Measurements from ENCODE around the gene NECAB2.
A peak's percentile ranks its signal among the peaks of the same experiment; 100 is the strongest.

Gene NECAB2

DNA sequence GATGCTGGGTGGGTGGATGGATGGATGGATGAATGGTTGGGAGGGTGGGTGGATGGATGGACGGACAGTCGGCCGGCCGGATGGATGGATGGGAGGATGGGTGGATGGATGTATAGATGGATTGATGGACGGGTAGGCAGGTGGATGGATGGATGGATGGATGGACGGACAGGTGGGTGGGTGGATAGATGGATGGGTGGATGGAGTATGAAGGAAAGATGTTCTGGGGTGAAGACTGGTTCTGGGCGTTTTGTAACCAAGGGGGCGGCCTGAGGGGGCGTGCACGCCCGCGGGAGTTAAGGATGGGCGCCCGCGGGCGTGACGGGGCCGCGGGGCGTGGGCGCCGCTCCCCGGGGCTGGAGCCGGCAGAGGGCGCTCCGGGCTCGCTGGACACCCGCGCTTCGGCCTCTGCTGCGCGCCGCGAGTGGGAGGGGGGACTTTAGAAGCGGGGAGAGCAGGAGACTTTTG, at the start of gene NECAB2:
Gene NECAB2, plus strand, starts transcription at position 407 of the 468 bp plus-strand sequence. CDS start 405 bp downstream, outside the sequence.
- DNase-seq (ENCODE audit: low read depth in 2 of 2, low spot score in 1 of 2) = no peak

DNA sequence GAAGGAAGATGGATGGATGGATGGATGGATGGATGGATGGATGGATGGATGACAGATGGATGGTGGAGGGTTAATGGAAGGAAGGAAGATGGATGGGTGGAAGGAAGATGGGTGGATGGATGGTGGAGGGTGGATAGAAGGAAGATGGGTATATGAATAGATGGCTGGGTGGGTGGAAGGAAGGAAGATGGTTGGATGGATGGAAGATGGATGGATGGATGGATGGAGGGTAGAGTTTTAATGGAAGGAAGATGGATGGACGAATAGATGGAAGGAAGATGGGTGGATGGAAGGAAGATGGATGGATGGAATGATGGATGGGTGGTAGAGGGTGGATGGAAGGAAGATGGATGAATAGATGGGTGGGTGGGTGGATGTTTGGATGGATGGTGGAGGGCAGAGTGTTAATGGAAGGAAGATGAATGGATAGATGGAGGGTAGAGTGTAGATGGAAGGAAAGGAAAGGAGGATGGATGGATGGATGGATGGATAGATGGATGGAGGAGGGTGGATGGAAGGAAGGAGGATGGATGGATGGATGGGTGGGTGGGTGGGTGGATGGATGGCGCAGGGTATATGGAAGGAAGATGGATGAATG, 47.1 kb upstream of the NECAB2 start:
- no peak for DNase-seq (ENCODE audit: low read depth in 2 of 2, low spot score in 1 of 2)

DNA sequence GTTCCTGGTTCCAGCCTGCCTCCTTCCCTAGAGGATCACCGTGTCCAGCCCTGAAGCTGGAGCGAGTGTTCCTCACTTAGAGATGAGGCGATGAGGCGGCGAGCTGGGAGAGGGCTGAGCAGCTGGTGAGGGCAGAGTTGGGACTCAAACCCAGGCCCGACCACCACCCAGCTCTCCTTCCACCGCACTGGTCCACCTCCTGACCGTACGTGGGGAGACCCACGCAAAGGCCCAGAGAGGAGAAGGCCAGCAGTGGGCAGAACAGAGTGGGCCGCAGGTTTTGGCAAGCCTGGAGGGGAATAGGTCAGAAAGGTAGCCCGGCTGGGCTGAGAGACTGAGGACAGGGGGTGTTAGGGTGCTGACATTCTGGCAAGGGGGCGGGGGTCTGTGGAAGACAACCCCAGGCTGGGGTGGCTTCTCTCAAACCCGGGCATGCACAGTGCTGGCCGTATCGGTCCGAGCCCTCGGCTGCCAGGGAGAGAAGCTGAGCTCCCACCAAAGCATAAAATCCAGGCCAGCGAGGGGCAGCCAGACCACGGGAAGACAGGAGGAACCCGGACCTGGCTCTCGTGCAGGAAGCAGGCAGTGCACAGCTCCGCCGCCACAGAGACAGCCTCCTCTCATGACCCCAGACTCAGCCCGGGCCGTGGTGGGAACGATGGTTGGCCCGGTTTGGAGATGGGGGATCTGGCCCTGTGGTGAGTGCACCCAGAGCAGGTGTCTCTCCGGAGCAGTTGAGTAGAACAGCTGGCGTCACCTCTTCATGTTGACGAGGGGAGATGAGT, 44.3 kb upstream of the NECAB2 start:
- no peak for DNase-seq (ENCODE audit: low read depth in 2 of 2, low spot score in 1 of 2)

DNA sequence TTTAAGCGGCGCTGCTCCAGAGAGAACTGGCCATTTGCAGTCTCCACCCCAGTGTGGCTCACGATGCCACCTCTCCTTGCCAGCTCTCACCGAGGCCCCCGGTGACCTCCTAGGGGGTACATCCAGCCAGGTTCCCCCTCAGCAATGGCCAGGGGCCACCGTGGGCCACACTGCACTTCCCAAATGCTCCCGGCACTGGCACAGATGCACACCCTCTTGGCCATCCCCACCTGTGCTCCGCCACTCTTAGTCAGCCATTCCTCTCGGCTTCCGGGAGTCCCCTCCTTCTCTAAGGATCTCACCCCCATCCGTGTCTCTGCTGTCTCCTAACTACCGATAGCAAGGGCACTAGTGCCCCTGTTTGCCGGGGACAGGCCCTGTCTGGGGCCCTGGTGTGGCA, 43.4 kb upstream of the NECAB2 start:
- DNase-seq (ENCODE audit: low read depth in 2 of 2, low spot score in 1 of 2) = no peak

DNA sequence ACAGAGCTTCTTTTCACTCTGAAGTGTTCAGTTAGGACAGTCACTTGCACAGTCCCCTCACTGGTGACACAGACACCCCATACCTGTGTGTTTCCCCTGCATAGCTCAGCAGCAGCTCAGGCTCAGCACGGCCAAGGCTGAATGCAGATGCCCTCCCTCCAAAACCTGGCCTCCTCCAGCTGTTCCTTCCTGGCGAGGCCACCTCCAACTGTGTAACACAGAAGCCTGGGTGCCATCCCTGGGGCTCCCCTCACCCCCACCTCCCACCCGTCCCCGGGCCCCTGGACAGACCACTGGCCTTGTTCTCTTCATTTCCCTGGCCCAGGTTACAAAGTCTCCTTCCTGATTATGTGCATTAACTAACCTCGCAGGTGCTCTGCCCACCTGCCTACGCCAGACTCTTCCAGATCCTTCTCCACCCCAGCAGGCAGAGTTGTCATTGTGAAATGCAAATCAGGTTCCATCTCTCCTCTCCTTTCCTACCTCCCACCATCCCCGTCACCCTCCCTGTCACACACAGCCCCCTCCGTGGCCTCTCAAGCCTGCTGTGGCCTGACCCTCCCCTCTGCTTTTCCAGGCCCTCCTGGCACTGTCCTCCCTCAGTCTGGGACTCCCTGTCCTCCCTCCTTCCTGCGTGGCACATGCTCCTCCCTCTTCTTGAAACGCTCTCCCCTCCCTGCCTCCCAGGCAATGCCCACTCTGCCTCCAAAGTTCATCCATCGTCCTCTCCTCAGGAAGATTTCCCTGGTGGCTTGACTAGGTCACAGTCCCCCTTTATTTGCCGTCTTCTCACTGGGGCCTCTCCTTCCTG, 42.7 kb upstream of the NECAB2 start:
- DNase-seq (ENCODE audit: low read depth in 2 of 2, low spot score in 1 of 2) = no peak

DNA sequence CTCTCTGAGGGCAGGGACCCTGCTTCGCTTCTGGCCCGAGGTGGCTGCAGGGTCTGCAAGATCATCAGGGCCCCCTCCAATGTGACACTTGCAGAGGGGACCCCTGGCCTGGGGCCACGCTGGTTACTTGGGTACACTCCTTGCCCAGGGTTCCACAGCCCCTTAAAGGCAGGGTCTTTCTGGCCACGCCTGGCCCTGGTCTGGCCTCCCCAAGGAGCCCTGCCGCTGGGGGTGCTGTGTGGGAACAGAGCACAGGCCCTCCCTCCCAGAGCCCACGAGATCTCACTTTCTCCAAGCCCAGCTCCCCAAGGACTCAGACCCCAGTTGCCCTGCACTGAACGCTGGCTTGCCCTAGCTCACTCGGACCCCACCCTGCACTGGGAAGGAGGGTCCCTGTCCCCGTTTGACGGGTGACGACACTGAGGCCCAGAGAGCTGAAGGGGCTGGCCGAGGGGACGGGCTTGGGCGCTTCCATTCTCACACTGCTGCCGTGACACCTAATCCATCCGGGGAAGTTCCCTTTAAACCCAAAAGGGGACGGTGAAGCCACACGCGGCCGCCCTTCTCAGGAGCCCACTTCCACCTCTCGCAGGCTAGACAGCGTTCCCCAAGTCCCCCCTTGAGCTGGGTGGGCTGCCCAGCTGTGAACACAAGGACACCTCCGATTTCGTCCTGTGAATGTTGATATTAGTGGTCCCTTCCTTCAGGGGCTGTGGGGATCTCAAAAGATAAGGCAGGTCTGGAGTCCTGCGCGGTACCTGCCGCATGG, 41.9 kb upstream of the NECAB2 start:
- no peak for DNase-seq (ENCODE audit: low read depth in 2 of 2, low spot score in 1 of 2)

DNA sequence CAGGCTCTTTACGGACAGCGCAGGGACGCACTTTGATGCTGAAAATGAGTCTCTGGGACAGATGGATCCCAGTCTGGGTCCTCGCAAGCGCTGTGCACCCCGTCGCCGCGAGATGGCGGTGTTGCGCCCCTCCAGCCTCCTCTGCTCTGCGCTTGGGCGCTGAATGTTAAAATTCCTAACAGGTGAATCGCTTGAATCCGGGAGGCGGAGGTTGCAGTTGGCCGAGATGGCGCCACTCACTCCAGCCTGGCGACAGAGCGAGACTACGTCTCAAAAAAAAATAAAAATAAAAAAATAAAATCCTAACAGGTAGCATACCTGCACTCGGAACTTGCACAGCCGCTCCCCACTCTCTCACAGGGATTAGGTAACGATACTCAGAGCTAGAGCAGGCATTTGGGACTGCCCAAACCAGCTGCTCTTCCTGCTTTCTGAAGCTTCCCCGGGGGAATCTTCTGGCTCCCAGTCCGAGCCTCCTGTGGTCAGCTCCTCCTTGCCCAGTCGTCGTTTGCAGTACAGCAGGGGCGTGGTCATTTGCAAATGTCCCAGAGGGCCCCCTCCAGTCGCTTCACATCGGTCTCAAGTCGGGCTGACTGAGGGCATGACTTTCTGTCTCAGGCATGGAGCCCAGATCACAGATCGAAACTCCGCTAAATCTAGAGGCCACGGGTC, 41.2 kb upstream of the NECAB2 start:
- DNase-seq (ENCODE audit: low read depth in 2 of 2, low spot score in 1 of 2) = peak; percentile 19 to 33

DNA sequence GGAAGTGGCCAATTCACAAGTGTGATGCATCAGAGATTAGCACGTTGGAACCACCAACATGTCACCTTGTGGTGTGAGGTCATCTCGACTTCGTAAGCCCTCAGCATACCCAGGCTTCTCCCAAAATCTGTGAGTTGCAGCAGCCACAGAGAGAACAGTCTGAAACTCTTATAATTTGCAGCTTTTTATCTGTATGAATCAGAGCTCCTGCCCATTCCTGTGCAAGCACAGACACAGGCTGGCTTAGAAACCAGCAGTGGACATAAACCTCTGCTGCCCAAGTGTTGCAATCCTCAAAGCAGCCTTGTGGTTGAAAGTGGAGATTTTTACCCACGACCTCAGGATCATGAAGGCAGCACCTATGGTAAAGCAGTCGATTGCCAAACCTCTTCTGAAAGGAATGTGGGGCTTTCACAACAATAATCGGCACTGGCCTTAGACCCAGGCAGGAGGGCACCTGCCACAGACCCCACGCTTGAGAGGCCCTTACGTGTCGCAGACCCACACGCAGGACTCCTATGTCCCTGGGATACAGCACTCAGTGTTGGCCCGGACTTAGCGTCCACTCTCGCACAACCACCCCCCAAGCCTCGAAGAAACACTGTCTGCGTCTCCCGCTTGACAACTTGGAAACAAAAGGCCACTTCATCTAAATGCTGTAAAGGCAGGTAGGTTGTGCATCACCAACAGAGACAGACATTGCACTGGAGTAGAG, 39.5 kb upstream of the NECAB2 start:
- DNase-seq (ENCODE audit: low read depth in 2 of 2, low spot score in 1 of 2) = no peak

DNA sequence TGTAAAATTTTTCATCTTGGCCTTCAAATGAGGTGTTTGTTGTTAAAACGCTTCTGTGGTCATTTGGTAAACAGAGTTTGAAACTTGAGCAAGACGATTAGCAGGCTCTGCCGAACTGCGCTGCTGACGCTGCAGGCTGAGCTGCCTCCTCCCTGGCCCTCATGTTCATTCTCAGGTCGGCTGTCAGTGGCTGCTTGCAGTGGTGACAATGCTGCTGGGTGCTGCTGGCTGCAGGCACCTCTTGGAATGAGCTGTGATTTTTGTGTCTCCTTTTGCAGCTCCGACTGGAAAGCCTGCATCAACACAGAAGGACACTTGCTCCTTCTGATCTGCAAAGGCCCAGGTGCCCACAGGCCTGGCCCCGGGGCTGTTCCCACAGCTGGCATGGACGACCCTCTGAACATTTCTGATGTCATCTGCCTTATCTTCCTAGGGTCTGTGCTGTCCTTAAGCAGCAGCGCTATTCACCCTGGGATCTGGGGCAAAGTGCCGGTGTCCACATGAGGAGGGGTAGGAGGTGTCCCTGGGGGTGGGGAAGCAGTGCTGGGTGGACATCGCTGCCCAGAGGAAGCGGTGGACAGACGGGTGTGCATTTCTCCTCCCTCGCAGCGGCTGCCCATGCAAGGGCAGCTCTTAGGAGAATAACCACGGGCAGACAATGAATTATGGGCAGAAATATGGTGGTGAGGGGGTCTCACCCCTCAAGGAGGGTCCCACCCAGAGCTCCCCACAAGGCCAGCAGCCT, 38.1 kb upstream of the NECAB2 start:
- no peak for DNase-seq (ENCODE audit: low read depth in 2 of 2, low spot score in 1 of 2)

DNA sequence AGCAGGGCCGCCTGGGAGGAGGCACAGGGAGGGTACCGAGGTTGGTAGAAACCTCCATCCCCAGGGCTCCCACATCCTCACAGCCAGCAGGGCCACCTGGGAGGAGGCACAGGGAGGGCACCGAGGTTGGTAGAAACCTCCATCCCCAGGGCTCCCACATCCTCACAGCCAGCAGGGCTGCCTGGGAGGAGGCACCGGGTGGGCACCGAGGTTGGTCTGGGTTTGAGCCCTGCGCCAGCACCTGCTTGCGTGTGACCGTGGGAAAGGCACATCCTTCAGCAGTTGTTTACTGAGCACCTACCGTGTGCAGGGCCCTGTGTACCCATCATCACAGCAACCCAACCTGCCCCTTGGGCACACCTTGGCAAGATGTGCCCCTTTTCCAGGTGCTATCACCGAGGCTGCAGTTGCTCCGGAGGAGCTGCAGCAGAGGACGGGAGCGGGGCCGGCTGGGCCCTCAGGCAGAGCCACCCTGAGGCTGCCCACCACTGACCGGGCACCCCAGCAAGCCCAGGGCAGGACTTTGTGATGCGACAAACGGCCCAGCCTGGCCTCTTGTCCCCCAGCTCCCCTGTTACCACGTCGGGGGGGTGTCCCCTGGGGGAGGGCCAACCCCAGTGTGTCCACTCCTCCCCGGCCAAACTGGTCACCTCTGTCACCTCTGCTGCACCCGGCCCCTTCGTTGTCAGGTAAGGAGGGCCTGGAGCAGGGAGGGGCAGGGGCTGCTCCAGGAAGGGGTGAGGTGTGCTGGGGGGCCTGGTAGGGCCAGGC, 37.1 kb upstream of the NECAB2 start:
- no peak for DNase-seq (ENCODE audit: low read depth in 2 of 2, low spot score in 1 of 2)

DNA sequence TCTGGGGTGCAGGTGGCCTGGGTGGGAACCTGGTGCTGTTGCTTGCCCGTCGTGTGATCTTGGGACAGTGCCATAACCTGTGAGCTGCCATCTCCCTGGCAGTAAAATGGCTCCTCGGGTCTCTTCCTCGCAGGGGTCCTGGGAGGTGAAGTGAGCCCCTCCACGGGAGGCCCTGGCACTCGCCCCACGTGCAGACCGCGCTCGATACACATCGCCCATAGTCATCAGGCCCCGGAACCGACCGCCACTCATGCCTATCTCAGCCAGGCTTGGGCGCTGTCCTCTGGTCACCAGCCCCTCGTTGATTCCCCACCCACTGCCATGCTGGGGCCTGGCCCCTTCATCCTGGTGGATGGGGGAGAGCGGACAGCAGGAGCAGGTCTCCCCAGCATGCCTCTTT, 36.5 kb upstream of the NECAB2 start:
- no peak for DNase-seq (ENCODE audit: low read depth in 2 of 2, low spot score in 1 of 2)

DNA sequence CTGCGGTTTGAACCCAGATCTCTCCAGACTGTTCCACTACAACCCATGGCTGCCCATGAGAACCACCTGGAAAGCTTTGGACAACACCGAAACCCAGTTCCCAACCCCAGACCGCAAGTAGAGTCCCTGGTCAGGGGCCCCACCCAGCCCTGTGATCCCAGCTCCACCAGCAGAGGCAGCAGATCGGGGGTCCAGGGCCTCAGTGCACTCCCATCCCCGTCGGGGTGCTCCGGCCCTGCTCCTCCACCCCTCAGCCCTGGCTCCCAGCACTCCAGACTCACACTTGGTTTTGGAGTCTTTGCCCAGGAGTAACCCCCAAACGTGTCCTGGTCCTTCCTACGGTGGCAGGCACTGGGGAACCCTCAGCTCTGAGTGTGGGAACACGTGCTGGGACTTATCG, 35.7 kb upstream of the NECAB2 start:
- DNase-seq (ENCODE audit: low read depth in 2 of 2, low spot score in 1 of 2) = no peak

DNA sequence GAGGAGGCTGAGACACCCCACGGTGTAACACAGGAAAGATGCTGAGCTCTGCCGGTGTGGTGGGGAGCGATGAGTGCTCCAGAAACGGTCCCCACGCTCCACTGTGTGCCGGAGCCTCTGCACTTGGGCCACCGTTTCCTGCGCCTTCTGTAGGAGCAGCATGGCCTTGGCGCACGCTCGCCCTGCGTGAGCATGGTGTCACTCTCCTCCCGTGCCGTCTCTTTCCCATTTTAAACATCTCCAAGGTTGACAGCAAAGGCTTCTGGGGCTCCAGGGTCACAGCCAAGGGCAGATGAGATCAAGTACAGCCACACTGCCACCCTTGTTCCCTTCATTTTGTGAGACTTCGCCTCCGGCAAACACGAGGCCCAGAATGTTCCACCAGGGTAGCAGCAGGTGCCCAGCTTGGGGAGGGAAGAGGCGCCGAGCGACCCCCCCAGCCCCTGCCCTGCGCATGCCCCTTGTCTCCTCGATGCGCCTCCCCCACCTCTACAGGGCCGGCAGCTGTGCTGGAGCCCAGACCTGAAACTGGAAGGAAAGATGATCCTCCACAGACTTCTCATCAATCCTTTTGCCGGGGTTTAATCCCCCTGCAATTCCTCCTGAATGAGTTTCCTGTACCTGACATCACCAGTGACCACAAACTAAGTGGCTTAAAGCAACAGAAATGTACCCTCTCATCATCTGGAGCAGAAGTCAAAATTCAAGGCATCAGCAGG, 34.9 kb upstream of the NECAB2 start:
- DNase-seq (ENCODE audit: low read depth in 2 of 2, low spot score in 1 of 2) = no peak

DNA sequence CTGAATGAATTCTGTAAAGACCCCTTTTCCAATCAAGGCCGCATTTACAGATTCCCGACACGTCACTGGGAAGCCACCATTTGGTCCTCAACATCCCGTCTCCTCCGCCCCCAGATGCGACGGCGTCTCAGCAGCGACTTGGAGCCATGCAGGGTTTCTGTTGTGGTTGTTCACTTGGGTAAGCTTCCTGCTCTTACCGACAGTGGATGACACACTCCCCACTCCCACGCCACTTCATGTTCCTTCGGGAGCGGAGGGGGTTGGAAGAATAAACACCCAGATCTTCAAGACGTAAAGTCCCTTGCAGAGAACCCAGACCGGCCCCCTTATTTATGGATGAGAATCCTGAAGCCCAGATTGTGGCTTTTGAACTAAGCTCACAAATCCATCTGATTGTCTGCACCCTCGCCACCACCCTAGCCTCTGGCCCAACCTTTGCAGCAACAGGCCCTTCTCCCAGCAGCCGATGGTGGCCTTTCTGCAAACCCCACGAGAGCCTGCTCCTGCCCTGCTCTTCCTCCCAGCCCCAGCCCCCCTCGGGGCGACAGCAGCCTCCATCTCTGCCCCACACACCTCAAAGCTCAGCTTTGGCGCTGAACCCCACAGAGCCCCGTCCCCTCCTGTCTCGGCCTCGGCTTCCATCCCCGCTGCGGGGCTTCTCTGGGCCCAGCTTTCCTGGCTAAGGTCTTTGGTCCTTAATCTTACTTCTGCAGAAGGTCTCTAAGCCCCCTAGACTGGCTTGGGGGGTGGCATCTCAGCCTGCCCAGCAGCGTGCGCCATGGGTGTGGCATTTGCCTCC, 34.0 kb upstream of the NECAB2 start:
- no peak for DNase-seq (ENCODE audit: low read depth in 2 of 2, low spot score in 1 of 2)

DNA sequence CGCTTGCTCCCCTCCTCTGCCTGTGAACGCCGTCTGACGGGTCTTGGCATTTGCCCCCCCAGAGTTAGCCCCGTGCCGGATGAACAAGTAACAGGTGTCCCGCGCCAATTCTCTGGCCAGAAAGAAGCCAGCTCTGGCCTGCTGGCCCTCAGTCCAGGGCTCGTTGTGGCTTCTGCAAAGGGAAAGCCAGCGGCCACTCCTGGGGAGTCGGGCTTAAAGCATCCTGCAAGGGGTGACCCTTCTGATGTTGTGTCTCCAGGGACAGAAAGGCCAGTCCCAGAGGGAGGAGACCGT, 33.4 kb upstream of the NECAB2 start:
- no peak for DNase-seq (ENCODE audit: low read depth in 2 of 2, low spot score in 1 of 2)

DNA sequence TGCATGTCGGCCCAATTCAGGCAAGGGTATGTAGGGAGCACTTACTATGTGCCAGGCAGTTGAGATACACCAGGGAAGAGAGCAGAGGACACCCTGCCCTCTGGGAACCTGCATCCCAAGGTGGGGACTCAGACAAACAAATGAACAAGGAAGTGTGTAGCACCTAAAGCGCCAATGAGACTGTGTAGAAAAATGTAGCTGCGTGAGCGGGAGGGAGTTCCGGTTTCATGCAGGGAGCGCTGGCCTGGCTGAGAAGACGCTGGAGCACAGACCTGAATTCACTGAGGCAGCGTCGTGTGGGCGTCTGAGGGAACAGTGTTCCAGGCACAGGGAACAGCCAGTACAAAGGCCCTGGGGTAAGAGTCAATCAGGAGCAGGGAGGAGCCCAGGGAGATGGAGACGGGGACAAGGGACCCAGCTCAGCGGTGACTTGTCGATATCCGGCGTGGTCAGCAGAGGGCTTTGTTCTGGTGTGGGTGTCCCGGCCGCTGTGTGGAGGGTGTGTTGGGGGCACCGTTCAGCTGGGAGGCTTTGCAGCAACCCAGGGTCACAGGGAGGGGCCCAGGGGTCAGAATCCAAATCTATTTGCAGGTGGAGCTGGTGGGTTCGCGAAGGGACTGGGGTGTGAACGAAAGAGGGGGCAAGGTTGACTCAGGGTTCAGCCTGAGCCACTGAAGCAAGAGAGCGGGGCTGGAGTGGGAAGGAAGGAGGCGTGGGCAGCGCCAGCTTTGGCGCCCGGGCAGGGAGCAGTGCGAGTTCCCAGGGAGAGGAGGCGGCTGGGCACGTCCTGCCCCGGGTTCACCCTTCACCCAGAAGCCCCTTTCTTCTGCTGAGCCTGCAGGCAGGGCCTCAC, 32.8 kb upstream of the NECAB2 start:
- DNase-seq (ENCODE audit: low read depth in 2 of 2, low spot score in 1 of 2) = no peak
